Skeletal muscle satellite cell (primary cell): Measurements from ENCODE around the gene HOXC9.

Experiments
- H3K27me3 ChIP-seq: 2 replicates; pipeline ENCODE4 v1.7.0; 2013; ENCODE audit warnings: low read length; ENCODE audit not compliant: control insufficient read depth, insufficient read depth
- H3K36me3 ChIP-seq: 2 replicates; pipeline ENCODE4 v1.7.0; 2013; ENCODE audit warnings: mild to moderate bottlenecking, control low read depth, low read length; ENCODE audit not compliant: insufficient read depth
- H3K4me1 ChIP-seq: 2 replicates; pipeline ENCODE4 v1.7.0; 2013; ENCODE audit warnings: low read length; ENCODE audit not compliant: control insufficient read depth, insufficient read depth
- H3K4me2 ChIP-seq: 2 replicates; pipeline ENCODE4 v1.7.0; 2013; ENCODE audit warnings: mild to moderate bottlenecking, low read length
- H3K4me3 ChIP-seq: 2 replicates; pipeline ENCODE4 v1.7.0; 2013; ENCODE audit warnings: low read length
- H3K9ac ChIP-seq: 2 replicates; pipeline ENCODE4 v1.7.0; 2013; ENCODE audit warnings: mild to moderate bottlenecking, low read depth, low read length, moderate library complexity
- H3K9me3 ChIP-seq: replicated peaks from 2 replicates; pipeline ENCODE4 v1.7.0; 2013; ENCODE audit warnings: mild to moderate bottlenecking, control low read depth, low read length

HOXC9 gene

DNA sequence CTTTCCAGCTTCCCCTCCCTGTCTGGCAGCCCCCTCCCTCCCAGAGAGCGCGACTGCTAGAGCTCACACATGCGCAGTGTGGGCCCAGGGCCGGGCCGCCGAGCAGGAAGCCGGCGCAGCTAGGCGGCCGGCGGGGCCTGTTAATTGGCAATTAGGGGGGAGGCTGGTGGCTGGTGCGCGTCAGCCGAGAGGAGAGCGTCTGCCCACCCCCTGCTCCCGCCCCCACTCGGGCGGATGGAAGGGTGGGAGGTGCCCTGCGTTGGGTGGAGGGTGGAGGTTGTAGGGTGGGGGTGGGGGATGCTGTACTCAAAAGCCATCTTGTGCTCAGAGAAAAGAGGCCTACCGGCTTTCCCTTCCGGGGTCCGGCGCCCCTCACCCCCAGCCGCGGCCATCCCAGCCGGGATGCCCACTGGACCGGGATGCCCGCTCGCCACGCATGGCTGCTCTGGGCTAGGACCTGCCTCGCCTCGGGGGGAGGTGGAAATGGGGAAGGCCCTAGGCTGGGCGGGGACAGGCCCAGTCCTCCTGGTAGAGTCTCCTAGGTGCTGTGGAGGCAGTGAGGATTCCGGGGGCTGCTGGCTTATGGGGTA, 18.0 kb downstream of the HOXC9 start:
- Histone ChIP-seq H3K4me1 (peaks cover 64% of the 10 kb centered on the region), H3K4me3 (peak overlapping the region; percentile 86), H3K36me3 (no peaks in the 10 kb centered on the region), H3K9ac (peak overlapping the region; percentile 96), H3K9me3 (no peaks in the 10 kb centered on the region), H3K4me2 (peak overlapping the region; percentile 94), H3K27me3 (no peaks in the 10 kb centered on the region)

DNA sequence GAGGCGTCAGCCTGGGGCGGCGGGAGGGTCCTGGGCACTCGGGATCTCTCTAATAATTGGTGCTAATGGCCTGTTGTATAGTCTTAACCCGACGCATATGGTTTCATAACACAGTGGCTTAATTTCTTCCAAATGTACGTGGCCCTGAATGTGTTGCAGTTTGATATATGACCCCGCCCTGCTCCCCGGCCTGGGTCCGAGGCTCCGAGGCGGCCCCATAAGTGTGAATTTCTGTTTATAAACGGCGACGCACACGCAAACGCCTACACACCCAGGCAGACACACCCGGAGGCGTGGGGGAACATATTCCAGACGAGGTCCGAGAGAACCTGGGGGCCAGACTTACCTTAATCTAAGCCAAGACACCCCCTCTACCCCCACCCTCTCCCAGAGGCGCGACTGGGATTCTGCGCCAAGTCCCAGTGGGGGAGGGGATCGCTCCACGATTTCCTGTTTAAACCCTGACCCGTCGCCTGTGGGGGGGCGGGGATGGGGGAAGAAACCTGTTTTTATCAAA, 18.6 kb downstream of the HOXC9 start:
- H3K9me3 ChIP-seq, result no peaks in the 10 kb centered on the region
- no peaks in the 10 kb centered on the region for H3K36me3 ChIP-seq
- H3K4me3 ChIP-seq, result peak overlapping the region; percentile 86
- no peaks in the 10 kb centered on the region for H3K27me3 ChIP-seq
- H3K4me2 ChIP-seq, result peak overlapping the region; percentile 94
- peaks cover 64% of the 10 kb centered on the region for H3K4me1 ChIP-seq
- H3K9ac ChIP-seq, result peak overlapping the region; percentile 96

DNA sequence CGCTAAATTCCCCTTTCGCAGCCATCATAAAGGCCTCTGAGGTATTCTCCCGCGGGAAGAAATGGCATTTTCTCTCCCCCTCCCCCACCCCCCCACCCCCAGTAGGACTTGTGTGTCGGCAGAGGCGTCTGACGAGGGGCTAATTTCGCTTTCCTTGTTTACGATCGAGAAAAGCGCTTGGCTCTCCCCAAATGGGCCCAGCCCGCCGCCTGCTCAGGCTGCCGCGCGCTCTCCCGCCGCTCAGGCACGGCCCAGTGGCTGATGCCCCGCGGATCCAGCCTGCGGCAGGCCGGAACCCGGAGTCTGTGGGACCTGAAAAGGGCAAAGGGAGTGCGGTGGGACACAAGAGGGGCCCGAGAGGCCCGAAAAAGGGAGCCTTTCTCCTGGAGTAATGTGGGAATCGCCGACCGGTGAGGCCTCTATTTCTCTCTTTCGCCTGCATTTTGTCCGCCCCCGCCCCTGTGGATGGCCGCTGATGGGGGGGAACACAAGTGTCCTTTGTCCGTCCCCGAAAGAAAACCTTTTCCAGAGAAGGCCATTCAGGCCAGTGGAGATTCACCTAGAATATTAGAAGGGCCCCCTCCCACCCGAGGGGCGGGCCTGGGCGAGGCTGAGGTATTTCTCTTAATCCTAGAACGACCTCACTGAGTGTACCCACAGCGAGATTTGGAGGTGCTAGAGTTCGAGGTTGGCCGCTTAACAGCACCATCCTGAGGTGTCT, 19.3 kb downstream of the HOXC9 start:
- H3K4me1 ChIP-seq, result peaks cover 64% of the 10 kb centered on the region
- peak overlapping the region; percentile 86 for H3K4me3 ChIP-seq
- H3K27me3 ChIP-seq, result no peaks in the 10 kb centered on the region
- H3K9me3 ChIP-seq, result no peaks in the 10 kb centered on the region
- peak overlapping the region; percentile 96 for H3K9ac ChIP-seq
- no peaks in the 10 kb centered on the region for H3K36me3 ChIP-seq
- H3K4me2 ChIP-seq, result peak overlapping the region; percentile 94

DNA sequence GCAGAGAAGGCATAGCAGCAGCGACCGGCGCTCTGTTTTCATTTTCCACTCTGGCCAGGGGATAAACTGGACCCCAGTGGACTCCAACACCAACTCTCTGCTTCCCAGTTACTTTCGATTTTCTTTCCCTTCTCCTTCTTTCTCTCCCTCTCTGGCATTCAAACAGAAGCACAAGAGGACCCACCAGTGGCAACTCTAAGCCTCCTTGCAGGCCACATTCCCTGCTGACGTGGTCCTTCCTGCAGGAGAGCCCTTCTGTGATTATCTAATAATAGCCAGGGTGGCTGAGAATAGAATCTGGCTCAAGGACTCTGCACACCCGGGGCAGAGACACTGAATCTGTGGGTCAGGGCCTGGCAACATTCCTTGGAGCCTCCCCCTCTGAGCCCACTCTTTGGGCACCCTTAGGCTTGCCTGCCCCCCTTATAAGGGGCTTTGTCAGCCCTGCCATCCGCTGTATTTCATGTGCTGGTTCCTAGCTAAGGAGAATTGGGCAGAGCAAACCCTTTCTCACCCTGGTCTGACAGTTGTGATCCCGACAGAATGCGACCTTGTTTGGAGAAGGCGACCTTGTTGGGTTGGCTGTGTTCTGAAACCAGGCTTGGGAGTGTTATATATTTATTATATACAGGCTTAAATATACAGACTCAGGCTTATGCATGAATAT, 20.1 kb downstream of the HOXC9 start:
- Histone ChIP-seq H3K9me3 (no peaks in the 10 kb centered on the region), H3K36me3 (no peaks in the 10 kb centered on the region), H3K4me2 (peak overlapping the region; percentile 94), H3K4me3 (peak overlapping the region; percentile 86), H3K9ac (peak overlapping the region; percentile 96), H3K27me3 (no peaks in the 10 kb centered on the region), H3K4me1 (peaks cover 65% of the 10 kb centered on the region)

DNA sequence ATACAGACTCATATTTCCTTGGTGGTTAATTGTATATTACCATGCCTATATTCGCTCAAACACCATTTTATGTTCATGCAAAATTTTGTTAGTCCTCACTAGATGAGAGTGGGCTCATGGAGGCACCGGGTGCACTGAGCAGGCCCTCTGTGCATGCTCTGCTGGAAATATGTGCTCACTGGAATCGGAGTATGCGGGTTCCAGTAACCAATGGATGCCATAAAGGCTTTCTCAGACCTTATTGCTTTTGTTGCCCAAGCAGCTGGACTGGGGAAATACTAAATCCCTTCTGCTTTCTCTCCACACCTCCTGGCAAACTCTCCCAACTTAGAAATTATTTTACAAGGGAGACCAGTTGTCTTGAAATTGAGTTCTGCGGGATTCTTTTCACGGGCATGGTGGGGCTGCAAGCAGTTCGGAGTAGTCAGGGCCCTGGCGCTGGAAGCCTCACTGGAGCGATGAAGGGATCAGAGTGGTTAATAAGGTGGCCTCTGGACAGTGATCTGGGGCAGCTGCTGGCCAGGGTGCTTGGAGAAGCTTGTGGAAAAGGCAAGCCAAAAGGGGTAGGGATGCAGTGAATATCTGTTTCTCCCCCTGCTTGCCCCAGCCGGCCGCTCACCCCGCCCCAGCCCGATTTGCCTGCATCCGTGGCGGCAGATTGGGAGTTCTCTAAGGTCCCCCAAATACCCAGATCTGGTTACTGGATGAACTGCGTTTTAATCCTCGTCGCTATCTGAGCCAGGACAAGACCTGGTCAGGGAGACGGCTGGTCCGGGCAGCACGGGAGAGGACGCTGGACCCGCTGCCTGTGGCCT, 20.8 kb downstream of the HOXC9 start:
- H3K4me3 ChIP-seq, result peak overlapping the region; percentile 86
- peak overlapping the region; percentile 96 for H3K9ac ChIP-seq
- H3K36me3 ChIP-seq, result no peaks in the 10 kb centered on the region
- peak overlapping the region; percentile 94 for H3K4me2 ChIP-seq
- no peaks in the 10 kb centered on the region for H3K9me3 ChIP-seq
- peaks cover 65% of the 10 kb centered on the region for H3K4me1 ChIP-seq
- H3K27me3 ChIP-seq, result no peaks in the 10 kb centered on the region

DNA sequence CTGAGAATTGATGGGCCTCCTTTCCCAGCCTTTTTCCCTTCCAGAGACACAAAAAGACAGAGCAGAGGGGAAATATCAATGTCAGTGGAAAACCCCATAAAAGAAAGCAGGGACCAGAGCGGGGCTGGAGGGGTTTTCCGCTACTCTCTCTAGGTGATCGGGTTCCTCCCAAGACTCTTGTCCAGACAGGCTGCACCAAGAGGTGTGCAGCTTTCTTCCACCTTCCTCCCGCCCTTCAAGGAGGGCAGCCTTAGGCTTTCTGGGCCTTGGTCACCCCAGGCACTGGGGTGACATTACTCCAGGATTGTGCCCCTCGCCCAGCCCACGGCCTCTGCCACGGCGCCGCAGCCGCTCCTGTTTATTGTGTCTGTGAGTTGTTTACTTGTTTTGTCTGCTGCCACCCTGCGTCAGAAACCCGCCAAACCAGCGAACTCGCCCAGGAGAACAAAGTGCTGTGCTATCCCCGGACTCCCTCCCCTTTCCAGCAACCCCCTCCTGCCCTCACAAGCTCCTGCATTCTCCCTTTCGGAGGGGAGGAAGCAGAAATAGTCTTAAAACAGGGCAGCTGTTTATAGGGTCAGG, 21.6 kb downstream of the HOXC9 start:
- Histone ChIP-seq H3K4me1 (peaks cover 68% of the 10 kb centered on the region), H3K4me2 (peak overlapping the region; percentile 94), H3K9ac (peak overlapping the region; percentile 96), H3K9me3 (no peaks in the 10 kb centered on the region), H3K36me3 (no peaks in the 10 kb centered on the region), H3K27me3 (no peaks in the 10 kb centered on the region), H3K4me3 (peak overlapping the region; percentile 86)

DNA sequence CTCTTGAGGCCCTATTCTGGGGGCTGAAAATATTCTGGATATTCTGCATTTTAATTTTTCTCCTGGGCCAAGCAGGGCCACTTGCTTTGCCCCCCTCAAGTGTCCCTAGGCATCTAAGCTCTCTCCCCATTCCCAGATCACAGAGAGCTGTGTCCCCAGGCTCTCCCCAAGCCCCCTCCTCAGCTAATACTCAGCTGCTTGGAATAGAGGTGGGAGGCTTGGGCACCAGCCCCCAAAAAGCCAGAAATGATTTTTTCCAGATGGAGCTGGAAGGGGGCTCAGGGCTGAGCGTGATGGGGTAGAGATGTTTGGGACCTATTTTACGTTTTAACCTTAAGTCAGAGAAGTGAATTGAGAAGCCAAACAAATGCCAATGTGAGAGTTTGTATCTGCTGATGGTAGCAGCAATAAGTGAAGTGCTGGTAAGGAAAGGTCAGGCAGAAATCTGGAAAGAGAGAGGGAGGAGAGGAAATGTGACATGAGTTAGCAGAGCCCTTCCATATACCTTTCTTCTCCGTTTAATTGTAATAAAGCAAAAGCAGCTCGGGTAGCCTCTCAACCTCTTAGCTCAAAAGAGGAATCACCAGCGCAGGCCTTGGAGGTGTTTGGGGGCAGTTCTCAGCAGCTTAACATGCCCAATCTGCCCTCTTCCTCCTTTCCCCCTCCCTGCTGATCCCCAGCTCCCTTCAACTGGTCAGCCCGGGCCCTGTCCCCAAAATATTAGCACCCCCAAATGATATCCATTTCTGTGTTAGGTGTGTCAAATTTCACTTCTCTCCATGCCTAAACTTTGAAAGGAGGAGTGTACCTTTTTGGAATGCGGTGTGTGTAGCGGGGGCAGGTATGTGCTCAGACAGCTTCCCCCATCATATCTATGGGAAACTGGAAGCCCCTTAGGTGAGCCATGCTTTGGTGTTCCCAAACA, 23.3 kb downstream of the HOXC9 start:
- peak overlapping the region; percentile 96 for H3K9ac ChIP-seq
- no peaks in the 10 kb centered on the region for H3K9me3 ChIP-seq
- H3K27me3 ChIP-seq, result no peaks in the 10 kb centered on the region
- H3K36me3 ChIP-seq, result peaks cover 3% of the 10 kb centered on the region
- peaks cover 85% of the 10 kb centered on the region for H3K4me1 ChIP-seq
- peak overlapping the region; percentile 94 for H3K4me2 ChIP-seq
- H3K4me3 ChIP-seq, result peak overlapping the region; percentile 58

DNA sequence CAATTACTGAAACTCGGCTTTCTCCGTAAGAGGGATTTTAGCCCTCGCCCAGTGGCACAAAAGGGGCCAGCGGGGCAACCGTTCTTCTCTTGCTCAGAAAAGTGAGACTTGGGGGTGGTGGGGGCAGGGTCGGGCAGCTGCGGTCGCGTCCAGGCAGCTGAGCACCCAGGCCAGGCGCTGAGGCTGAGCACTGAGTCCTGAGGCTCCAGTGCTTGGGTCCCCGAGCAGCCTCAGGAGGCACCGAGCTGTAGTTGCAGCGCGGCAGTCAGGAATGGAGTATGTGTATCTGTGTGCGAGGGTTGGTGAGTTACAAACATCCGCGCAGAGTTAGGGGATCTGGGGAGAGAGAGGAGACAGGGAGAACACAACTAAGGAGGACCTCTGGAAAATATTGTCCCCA, 24.2 kb downstream of the HOXC9 start:
- Histone ChIP-seq H3K9ac (peak overlapping the region; percentile 96), H3K4me1 (peaks cover 94% of the 10 kb centered on the region)

DNA sequence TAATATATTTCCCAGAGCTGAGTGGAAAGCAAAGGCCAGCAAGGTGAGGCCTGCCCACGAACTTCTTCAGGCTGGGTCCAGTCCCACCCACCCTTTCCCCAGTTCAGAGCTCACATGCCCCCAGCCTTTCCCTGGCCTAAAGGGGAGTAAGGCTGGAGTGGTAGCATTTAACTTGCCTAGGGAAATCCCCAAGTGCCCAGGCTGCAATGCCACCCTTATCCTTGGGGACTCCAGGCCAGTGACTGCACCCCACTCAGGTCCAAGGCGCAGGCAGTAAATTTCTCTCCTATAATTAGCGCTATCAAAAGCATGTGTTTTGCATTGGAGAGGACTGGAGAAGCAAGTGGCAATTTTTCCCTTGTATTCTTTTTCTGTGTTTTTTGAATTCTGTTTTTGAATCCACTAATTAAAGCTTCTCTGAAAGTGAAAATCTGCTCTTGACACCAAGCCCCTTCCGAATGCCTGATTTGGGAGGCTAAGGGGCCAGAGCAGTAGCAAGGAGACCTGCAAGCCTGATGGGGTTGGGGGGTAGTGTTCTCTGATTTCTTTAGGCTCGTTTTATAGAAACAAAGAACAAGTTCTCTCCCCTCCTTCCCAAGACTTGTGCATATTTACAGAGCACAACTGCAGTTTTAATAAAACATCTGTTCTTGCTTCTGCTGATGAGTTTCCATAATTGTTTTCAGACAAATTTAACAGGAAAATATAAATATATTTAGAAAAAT, 24.8 kb downstream of the HOXC9 start:
- Histone ChIP-seq H3K36me3 (peaks cover 14% of the 10 kb centered on the region), H3K4me1 (peaks cover 94% of the 10 kb centered on the region), H3K4me3 (peak overlapping the region; percentile 58), H3K9me3 (no peaks in the 10 kb centered on the region), H3K4me2 (peak overlapping the region; percentile 94), H3K9ac (peak overlapping the region; percentile 96), H3K27me3 (no peaks in the 10 kb centered on the region)

More for the DNA sequence above, 24.2 kb downstream of the HOXC9 start:
- Histone ChIP-seq H3K4me3 (peak overlapping the region; percentile 58), H3K36me3 (peaks cover 10% of the 10 kb centered on the region), H3K4me2 (peak overlapping the region; percentile 94), H3K27me3 (no peaks in the 10 kb centered on the region), H3K9me3 (no peaks in the 10 kb centered on the region)
